Activated CD4-positive, alpha-beta T cell treated with anti-CD3 and anti-CD28 coated beads, Interleukin-10, Interleukin-2, amounts not matched to agents 100 ng/mL and 50 ng/mL, durations not matched to agents 16 hours and 8 hours (primary cell): ENCODE data around the gene LRRC4.
A peak's percentile ranks its signal among the peaks of the same experiment; 100 is the strongest.

Experiments used
- DNase-seq: peaks from one replicate; pipeline ENCODE4 v3.0.0-alpha.2; 2020

LRRC4 gene

DNA sequence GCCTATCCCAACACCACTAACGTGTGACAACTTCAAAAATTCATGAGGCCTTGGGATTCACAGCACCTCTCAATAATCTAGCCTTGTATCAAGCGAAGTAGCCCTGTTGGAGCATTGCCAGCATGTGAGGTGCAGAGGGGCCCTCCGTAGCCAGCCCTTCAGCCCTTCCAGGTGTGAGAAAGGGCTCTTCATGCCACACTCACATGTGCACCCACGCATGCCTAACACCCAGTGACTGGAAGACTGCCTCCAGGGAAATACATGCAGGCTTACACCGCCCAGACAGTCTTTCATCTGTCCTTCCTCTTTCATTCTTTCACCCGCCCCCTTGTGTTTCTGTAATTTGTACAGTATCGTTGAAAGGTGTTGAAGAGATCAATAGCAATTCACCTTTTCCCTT, 26.1 kb downstream of the LRRC4 start:
- no peak for DNase-seq

GRCh38 chr7:128004623-128005022, 26.6 kb downstream of the LRRC4 start:
- DNase-seq = no peak

DNA sequence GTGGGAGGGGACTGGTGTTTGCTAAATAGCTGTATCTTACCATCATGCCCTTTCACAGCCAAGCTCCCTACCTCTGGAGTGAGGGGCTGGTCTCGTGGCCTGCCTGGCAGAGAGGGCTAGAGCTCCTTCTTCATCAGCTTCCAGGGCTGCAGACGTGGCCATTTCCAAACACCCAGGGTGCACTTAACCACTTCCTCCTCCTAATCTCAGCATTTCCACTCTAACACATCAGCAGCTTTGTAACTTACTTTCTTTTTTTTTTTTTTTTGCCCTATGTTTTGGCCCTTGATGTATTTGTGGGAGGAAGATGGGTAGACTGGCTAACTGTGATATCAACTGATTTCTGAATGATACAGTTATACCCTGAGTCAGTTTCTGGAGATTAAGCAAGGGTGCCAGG, 27.4 kb downstream of the LRRC4 start:
- peak; percentile 11 for DNase-seq

DNA sequence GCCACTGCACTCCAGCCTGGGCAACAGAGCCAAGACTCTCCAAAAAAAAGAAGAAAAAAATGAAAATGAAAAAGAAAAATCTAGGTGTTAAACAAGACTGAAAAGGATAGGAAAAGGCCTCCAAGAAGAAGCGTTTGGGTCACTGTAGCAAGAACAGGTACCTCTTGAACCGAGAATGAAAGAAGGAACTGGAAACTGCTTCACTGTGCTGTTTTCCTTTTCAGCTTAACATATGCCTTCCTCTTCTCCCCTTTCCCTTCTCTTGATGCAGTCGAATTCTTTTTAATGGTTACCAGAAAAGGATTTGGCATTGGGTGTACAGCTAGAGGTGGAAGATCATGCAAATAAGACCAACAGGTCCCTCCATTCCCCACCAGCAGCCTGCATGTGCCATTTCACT, 28.1 kb downstream of the LRRC4 start:
- no peak for DNase-seq

DNA sequence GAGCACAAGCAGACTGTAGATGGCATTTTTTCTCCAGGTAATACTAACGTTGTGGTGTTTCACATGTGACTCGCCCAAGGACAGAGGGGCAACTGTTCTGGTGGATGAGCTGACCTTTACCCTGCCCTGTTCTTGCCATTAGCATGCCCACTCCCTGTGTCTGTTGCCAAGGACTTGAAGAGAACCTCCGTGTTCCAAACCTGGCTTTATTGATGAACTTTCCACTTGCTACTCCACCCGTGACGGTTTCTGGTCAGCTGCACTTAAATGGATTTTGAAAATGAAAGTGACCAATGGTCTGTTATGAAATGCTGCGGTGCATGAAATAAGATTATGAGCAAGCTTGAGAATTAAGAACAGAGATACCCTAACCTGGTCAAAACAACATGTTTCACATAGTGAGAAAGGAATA, 30.4 kb downstream of the LRRC4 start:
- DNase-seq = no peak

GRCh38 chr7:128000048-128000447, 31.2 kb downstream of the LRRC4 start:
- DNase-seq = no peak

DNA sequence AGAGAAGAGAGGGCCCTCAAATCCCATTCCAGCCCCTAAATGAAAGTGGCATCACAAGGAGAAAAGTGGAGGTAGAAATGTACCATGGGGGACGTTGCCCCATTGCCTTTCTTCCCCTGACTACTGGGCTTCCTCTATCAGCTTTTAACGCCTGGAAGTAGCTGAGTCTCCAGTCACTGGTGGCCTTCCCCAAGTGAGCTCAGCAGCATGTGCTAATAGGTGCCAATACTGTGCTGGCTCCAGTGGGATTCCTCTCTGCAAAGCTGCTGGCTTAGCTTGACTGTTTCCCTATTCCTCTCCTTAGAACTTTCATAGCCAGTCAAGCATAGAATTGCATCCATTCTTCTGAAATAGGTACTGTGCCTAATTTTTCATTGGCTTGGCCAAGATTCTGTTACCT, 32.6 kb downstream of the LRRC4 start:
- DNase-seq = no peak

GRCh38 chr7:127997226-127997922, 33.9 kb downstream of the LRRC4 start:
- DNase-seq = no peak

- no peak for DNase-seq
These were observed 34.8 kb downstream of the LRRC4 start for GRCh38 chr7:127996253-127997071.

GRCh38 chr7:127995881-127996215, 35.4 kb downstream of the LRRC4 start:
- no peak for DNase-seq

DNA sequence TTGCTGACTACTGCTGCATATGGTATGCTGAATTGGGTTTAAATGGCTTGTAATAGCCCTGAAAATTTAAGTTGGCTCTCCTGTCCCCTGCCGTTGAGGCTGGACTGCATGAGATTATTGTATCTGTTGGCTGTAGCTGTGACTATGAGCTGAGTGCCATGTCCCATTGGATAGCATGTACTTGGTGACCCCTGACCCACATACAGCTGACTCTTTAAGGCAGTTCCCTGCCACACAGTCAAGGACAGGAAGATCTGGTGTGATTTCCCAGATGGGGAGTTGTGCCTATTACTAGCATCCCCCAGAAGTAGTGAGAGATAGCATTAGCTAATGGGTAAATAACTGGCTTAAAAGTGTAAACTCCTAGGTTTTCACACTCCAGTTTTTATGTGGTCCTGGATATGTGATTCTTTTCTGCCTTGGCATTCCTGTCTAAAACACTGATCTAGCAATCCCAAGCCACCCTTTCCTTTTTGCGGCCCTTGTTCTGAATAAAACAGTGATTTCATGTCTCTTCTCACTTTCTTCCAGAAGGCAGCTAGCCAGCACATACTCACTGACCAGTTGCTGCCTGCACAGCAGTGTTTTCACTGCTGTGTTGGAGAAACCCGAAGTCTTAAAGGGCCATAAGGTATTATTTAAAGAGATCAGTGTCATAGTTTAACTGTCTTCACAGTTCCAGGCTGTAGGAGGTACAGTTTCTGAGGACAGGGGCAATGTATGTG, 35.9 kb downstream of the LRRC4 start:
- DNase-seq = no peak

GRCh38 chr7:127993987-127994386, 37.2 kb downstream of the LRRC4 start:
- DNase-seq = no peak

GRCh38 chr7:127993317-127993716, 37.9 kb downstream of the LRRC4 start:
- no peak for DNase-seq

DNA sequence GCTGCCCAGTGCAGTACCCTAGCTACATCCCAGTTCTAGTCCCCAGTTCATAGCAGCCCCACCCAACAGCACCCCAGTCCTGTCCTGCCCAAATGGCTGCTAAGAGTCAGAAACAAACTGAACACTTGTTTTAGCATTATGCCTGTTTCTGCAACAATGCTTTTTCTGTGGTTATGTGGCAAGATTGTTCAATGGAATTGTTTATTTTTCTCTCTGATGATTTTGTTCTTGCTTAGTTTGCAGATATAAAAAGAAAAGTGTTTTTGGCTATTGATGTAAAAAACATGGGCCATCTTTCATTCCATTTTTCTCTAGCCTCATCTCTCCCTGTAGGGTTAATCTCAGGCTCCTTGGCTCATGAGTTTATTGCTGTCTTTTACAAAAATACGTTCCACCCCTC, 42.5 kb downstream of the LRRC4 start:
- DNase-seq = no peak

GRCh38 chr7:127986581-127987521, 44.4 kb downstream of the LRRC4 start:
- no peak for DNase-seq

DNA sequence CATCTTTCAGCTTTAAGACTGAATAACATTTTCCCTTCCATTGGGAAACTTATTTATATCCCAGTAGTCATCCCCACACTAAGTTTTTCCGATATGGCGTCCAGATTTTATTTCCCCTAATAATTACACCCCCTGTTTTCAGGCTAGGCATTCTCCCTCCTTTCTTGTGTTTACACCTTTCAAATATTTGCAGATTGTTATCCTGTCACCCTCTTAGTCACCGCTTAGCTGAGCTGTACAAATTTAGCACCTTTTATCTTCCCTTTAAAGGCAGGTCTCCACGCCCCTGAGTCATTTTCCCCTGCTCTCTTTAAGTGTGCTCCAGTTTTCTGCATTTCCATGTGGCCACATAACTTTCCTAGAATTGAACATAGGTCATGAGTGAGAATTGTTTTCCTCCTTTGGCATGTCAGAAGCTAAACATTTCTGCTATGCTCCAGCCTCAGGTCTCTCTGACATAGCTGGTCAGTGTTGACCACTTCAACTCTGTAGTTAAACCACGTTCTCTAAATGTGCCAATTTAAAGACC, 47.4 kb downstream of the LRRC4 start:
- peak; percentile 13 for DNase-seq

GRCh38 chr7:127981965-127982364, 49.3 kb downstream of the LRRC4 start:
- DNase-seq = no peak

GRCh38 chr7:127980901-127981300, 50.3 kb downstream of the LRRC4 start:
- no peak for DNase-seq

DNA sequence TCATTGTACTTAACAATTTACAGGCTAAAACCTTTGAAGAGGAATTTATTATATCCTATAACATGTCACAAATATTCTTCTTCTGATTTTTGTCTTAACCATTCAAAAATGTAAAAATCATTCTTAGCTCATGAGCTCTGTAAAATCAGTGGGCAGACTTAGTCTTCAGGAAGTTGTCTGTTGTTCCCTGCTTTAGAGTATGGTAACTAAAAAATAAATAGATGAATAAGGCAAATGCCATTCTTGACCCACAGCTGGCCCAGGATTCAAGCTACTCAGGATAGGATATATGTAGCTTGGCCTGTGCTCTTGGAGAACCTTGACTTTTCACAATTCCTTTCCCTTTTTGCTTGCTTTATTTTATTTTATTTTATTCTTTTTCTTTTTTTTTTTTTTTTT, 51.5 kb downstream of the LRRC4 start:
- DNase-seq = no peak

GRCh38 chr7:127979113-127979727, 52.0 kb downstream of the LRRC4 start:
- DNase-seq = no peak

GRCh38 chr7:127978421-127978820, 52.8 kb downstream of the LRRC4 start:
- DNase-seq = no peak
